ENCODE measurements around the gene CPSF4.

- no peak for TF ChIP-seq FOXP2 (optimal IDR thresholded peaks at IDR 0.05; ENCODE audit: borderline replicate concordance, extremely low read depth, extremely low read length, insufficient read depth)
- no peak for TF ChIP-seq POLR2AphosphoS5 (IDR thresholded peaks at IDR 0.05; ENCODE audit: low read depth, low read length)
Observed at GRCh38 chr7:99499371-99499720, 60.6 kb downstream of the CPSF4 start.
